Panc1 (cell line): ENCODE measurements around the gene NOS1. TPM values are rescaled to one million over a fixed set of nuclear protein-coding genes. Genes with fewer than 3 reads are reported as not detected.

Source experiments
- ATAC-seq: fragments of 200-7000 bp; cut with Tn5 transposase; 2 replicates; pipeline ENCODE4 v1.9.1; 2020; ENCODE audit warnings: mild to moderate bottlenecking, moderate library complexity
- BruUV-seq: library from RNA; stranded (reverse); fragments of 400-500 nt; replicated peaks from 2 replicates; lab custom pipeline; 2021; lab: Mats Ljungman, UMichigan
- CTCF ChIA-PET: fragments of 300-600 bp; sonication (Branson Sonifier 250); formaldehyde crosslinking; loops from one replicate; lab custom pipeline; 2022; ENCODE audit warnings: antibody characterized with exemption; lab: Charles Lee
- POLR2A ChIA-PET: fragments of 300-600 bp; sonication (Branson Sonifier 250); formaldehyde crosslinking; loops from one replicate; lab custom pipeline; 2022; ENCODE audit warnings: antibody characterized with exemption; lab: Charles Lee
- DNase-seq: peaks from one replicate; pipeline ENCODE4 v3.0.0-alpha.2; 2010; ENCODE audit warnings: low read depth, low spot score
- H3K27ac ChIP-seq: 2 replicates; pipeline ENCODE4 v1.5.1; 2011; ENCODE audit warnings: mild to moderate bottlenecking, low read length, inconsistent platforms
- H3K27me3 ChIP-seq: fragments of 200-500 bp; sonication (Bioruptor generic); 2 replicates; pipeline ENCODE4 v1.6.0; 2014; ENCODE audit warnings: low read length, inconsistent platforms; ENCODE audit not compliant: control insufficient read depth, insufficient read depth
- H3K36me3 ChIP-seq: fragments of 200-500 bp; sonication (Bioruptor generic); 2 replicates; pipeline ENCODE4 v1.5.1; 2014; ENCODE audit warnings: inconsistent platforms, mild to moderate bottlenecking, low read length, moderate library complexity; ENCODE audit not compliant: control insufficient read depth, insufficient read depth
- H3K4me1 ChIP-seq: 2 replicates; pipeline ENCODE4 v1.5.1; 2011; ENCODE audit warnings: inconsistent platforms, mild to moderate bottlenecking, low read length, moderate library complexity; ENCODE audit not compliant: control insufficient read depth, insufficient read depth
- H3K4me3 ChIP-seq, 2 experiments: 2 replicates each; pipeline ENCODE4 v1.5.1; 2011 to 2012; ENCODE audit warnings: low read depth in 2 of 2, low read length in 2 of 2, mild to moderate bottlenecking in 2 of 2, inconsistent platforms in 1 of 2, moderate library complexity in 1 of 2
- H3K9me3 ChIP-seq: fragments of 200-500 bp; sonication (Bioruptor generic); 2 replicates; pipeline ENCODE4 v1.5.1; 2014; ENCODE audit warnings: low read depth, mild to moderate bottlenecking, inconsistent platforms, low read length, moderate library complexity; ENCODE audit not compliant: control insufficient read depth, insufficient read depth
- CTCF ChIP-seq: fragments of 450-650 bp; IDR thresholded peaks from 2 replicates; pipeline ENCODE4 v1.5.1; 2017; ENCODE audit warnings: mild to moderate bottlenecking
- POLR2AphosphoS5 ChIP-seq: IDR thresholded peaks from 2 replicates; pipeline ENCODE4 v1.6.1; 2012; ENCODE audit warnings: mild to moderate bottlenecking, low read depth, low read length, moderate library complexity
- REST ChIP-seq, 2 experiments: IDR thresholded peaks; 2 replicates each; pipeline ENCODE4 v1.6.1; 2011 to 2012; ENCODE audit warnings: low read depth in 2 of 2, control low read depth in 1 of 2, low read length in 1 of 2, mild to moderate bottlenecking in 1 of 2, moderate library complexity in 1 of 2; ENCODE audit not compliant: insufficient read depth in 1 of 2
- SIN3A ChIP-seq: IDR thresholded peaks from 2 replicates; pipeline ENCODE4 v1.6.1; 2012; ENCODE audit warnings: low read depth, mild to moderate bottlenecking, low read length, moderate library complexity, borderline replicate concordance; ENCODE audit not compliant: insufficient read depth
- TCF7L2 ChIP-seq: IDR thresholded peaks from 2 replicates; pipeline ENCODE4 v1.6.1; 2011; ENCODE audit warnings: mild to moderate bottlenecking, low read depth, low read length, inconsistent platforms
- in situ Hi-C: cut with HindIII; loops from 2 replicates; pipeline ENCODE4 v1.10.0; 2016; ENCODE audit warnings: low sequenced_read_pairs, low pct_unique_long_range_greater_than_20kb
- intact Hi-C: fragments of 100-400 bp; cut with micrococcal nuclease; formaldehyde crosslinking; loops from one replicate; pipeline ENCODE4 v1.10.0; 2022; ENCODE audit not compliant: unreplicated experiment
- total RNA-seq: library from RNA; stranded (reverse); gene quantifications from one replicate; pipeline ENCODE4 v1.2.1, GENCODE V29; 2021; ENCODE audit not compliant: unreplicated experiment

NOS1 gene
- total RNA-seq, 1 experiment from 2014 or later = 0.03 TPM

GRCh38 chr12:117178301-117178700, 183.1 kb downstream of the NOS1 start:
- H3K4me1 ChIP-seq = no peaks in the 10 kb centered on the region
- intact Hi-C loops = no loop called here
- no TSS peak for BruUV-seq
- TF ChIP-seq CTCF (no peak), SIN3A (no peak), POLR2AphosphoS5 (no peak), REST (IDR thresholded peaks at IDR 0.05; ENCODE audit: insufficient read depth in 1 of 2, low read depth in 2 of 2, low read length in 1 of 2) (no peak), TCF7L2 (no peak)
- ATAC-seq = no peak
- no peak overlapping the region for H3K4me3 ChIP-seq
- no peak for DNase-seq
- ChIA-PET CTCF (no interaction called here), POLR2A (no interaction called here)
- in situ Hi-C loops = no loop called here
- no peak overlapping the region for H3K27ac ChIP-seq
- H3K36me3 ChIP-seq = peaks cover 25% of the 10 kb centered on the region
- H3K27me3 ChIP-seq = no peaks in the 10 kb centered on the region
- H3K9me3 ChIP-seq = no peaks in the 10 kb centered on the region; the same call in 1 of the 2 replicates

DNA sequence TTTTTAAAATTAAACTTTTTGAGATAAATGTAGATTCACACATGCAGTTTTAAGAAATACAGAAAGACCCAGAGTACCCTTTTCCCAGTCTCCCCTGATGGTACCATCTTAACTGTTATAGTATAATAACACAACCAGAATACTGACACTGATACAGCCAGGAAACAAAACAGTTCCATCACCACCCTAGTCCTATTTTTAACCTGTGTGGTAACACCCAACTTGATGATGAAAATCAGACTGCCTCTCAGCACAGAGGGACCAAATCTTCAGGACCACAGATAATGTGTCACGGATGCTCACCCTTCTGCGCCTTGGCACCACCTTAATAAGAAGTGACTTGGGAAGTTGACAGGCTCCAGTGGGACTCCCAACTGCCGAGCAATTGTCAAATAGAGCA, 189.3 kb downstream of the NOS1 start:
- ChIA-PET POLR2A (no interaction called here), CTCF (no interaction called here)
- Histone ChIP-seq H3K27me3 (no peaks in the 10 kb centered on the region), H3K36me3 (peaks cover 24% of the 10 kb centered on the region), H3K9me3 (no peaks in the 10 kb centered on the region), H3K4me1 (no peaks in the 10 kb centered on the region), H3K4me3 (no peak overlapping the region), H3K27ac (no peak overlapping the region)
- no peak for ATAC-seq
- in situ Hi-C loops (no loop called here), intact Hi-C loops (no loop called here)
- DNase-seq = no peak
- BruUV-seq = no TSS peak
- no peak for TF ChIP-seq REST (IDR thresholded peaks at IDR 0.05; ENCODE audit: insufficient read depth in 1 of 2, low read depth in 2 of 2, low read length in 1 of 2)
- TF ChIP-seq CTCF = no peak
- no peak for TF ChIP-seq SIN3A
- no peak for TF ChIP-seq TCF7L2
- no peak for TF ChIP-seq POLR2AphosphoS5
